ENCODE measurements around the gene FDXACB1.
"Not testable (repeated sequence)": the region's sequence is repeated elsewhere in the genome, so short reads cannot be mapped to it uniquely, and the experiment has no call there.

FDXACB1 gene

DNA sequence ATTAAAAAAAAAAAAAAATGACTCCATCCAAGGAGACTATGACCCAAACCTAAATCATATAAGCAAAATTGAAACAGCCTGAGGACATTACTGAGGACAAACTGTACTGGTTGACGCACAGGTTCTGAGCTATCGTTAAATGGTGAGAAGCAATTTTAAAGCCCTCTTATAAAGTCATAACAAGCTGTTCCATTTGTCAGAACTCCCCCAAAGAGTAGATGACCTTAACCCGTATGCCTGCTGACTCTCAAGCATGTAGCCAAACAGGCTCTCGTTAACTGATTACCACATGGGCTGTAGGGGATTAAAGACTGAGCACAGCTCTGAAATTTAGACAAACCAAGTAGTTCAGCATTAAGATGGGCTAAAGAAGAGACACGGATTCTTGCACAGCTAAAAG is 30.4 kb upstream of the FDXACB1 start:
- no peak for DNase-seq

DNA sequence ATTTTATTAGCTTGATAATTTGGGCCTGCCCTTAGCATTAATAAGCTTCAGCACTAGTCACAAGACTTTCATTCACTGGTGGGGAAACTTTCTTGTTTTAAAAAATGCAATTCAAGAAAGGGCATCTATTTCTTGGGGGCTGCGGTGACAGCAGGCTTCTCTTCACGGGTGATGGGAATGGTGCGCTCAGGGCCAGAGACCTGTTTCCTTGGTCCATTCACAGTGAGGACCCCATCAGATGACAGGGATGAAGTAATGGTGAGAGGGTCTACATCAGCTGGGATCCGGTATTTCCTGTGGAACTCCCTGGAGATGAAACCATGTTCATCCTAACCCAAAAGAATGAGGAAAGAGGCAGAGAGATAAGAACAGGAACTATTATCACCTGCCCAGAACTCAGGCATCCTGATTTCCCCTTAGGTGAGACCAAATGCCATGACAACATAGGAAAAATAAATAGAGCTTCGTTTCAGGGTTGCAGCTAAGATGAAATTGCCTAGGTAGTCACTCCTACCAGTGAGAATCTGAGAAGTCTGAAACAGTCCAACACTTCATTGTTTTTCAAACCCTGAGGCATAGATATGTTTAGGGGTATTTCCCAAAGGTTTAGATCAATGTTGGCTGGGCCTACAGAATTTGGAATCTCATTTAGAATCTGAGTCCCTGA is 29.8 kb upstream of the FDXACB1 start:
- DNase-seq, result no peak

DNA sequence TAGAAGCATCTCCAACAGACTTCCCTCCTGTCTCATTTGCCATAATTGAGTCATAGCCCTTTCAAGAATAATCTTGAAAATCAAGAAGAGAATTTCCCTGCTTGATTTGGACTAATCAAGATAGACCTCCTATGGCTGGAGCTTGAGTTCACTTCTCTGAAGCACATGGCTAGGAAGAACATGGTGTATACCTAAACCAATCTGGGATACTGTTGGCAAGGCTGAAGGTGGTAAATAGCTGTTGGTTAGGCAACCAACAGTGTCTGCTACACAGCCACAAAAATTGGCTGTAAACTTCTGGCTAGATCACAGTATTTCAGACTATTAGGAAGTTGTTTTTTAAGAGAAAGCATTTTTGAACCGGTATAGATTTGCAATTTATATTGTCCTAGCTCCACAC is 27.7 kb upstream of the FDXACB1 start:
- no peak for DNase-seq

DNA sequence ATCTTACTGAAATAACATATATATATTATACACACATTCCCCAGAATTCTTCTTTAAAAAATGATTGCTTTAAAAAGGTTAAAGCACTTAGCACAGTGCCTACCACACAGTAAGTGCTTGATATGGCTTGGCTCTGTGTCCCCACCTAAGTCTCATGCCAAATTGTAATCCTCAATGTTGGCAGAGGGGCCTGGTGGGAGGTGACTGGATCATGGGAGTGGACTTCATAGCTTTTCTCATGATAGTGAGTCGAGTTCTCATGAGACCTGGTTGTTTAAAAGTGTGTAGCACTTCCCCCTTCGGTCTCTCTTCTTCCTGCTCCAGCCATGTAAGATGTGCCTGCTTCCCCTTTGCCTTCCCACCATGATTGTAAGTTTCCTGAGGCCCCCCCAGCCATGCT is 26.4 kb upstream of the FDXACB1 start:
- peak; percentile 87 for DNase-seq

DNA sequence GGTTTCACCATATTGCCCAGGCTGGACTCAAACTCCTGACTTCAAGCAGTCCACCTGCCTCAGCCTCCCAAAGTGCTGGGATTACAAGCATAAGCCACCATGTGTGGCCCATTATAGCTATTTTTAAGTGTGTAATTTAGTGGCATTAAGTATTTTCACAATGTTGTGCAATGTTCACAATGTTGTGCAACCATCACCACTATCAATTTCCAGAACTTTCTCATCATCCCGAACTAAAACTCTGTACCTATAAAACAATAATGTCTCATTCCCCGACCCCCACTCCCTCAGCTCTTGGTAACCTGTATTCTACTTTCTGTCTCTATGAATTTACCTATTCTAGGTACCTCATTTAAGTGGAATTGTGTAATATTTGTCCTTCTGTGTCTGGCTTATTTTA is 7.9 kb upstream of the FDXACB1 start:
- DNase-seq, result no peak

DNA sequence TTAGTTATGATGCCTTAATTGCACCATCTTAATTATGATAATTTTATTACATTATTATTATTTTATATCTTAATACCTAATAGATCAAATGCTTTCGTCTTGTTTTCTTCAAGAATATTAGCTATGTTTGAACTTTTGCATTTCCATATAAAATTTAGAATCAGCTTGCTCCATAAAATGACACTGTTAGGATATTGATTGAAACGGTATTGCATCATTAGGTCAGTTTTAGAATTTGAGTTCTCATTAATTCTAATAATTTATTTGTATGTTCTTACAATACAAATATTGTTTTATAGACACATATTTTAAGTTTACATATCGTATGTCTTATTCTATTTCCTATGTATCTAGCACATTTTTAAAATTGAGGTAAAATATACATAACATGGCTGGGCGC is 7.1 kb upstream of the FDXACB1 start:
- no peak for DNase-seq

DNA sequence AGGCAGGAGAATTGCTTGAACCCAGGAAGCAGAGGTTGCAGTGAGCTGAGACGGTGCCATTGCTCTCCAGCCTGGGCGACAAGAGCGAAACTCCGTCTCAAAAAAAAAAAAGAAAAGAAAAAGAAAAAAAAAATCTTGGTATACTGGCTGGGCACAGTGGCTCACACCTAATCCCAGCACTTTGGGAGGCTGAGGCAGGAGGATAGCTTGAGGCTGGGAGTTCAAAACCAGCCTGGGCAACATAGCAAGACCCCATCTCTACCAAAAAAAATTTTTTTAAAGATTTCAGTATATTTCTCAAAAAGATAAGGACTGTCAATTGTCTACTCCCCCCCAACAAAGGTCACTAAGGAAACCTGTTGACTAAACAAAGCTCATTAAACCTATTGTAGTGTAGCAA is 6.1 kb upstream of the FDXACB1 start:
- not testable (repeated sequence) for DNase-seq

DNA sequence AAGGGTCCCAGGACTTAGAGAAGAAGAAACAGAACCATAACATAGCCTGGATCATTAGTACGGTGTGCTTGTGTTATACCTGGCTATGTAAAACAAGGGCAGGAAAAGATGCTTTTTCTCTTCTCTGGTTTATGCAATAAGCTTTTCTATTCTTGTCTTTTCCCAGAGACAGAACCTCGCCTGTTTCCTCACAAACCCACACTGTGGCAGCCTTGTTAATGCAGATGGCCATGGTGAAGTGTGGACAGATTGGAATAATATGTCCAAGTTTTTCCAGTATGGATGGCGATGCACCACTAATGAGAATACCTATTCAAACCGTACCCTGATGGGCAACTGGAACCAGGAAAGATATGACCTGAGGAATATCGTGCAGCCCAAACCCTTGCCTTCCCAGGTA is 3.2 kb upstream of the FDXACB1 start:
- no peak for DNase-seq

DNA sequence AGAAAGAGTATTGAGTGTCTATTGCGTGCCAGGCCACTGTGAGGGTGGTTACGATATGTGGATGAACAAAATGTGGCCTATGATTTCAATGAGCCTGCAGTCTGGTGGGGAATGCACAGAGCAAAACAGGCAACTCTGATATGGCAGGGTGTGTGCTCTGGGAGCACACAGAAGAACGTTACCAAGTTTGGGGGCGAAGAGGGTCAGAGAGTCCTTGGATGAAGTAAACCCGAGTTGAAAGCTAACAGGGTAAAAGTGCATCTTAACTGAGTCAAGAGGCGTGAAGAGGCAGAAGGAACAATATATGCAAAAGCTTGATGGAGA is 634 bp upstream of the FDXACB1 start:
- DNase-seq, result no peak

DNA sequence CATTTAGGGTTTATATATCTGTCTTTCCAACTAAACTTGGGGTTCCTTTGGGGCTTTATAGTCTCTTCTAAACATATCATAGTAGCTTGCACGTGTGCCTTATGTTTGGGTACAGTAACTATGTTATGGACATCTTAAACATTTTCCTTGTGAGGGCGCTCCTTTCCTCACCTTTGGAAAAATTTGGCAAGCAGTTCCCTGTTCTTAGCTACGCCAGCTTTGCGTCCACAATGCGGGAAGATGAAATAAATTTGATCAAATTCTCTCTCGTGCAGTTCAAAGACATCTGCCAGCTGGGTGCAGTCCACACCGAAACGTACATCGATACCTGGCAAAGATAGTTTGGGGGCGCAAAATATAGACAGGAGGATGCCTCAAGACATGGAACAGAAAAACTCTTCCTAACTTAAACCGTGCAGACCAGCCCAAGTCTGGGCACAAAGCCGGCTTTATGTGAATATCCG is 548 bp downstream of the FDXACB1 start:
- peak; percentile 36 for DNase-seq

DNA sequence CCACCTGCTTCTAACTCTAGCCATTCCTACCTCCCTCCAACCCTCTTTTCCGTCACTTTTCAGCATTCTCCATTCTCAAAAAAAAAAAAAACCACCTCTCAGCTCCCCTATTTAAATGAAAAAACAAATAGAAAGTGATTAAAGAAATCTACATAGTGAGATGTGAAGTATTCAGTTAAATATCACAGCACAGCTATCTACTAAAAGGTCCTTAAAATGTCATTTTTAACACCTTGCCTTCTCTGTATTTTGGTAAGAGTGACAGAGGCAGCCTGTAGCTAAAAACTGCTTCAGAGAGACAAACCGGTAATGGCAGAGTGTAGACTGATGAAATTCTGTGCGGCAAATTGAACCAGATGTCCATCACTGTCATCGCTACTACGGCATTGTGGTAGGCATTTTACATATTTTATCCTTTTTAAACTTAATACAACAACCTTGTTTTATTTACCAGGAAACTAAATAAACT is 7.2 kb downstream of the FDXACB1 start:
- DNase-seq, result peak; percentile 3

DNA sequence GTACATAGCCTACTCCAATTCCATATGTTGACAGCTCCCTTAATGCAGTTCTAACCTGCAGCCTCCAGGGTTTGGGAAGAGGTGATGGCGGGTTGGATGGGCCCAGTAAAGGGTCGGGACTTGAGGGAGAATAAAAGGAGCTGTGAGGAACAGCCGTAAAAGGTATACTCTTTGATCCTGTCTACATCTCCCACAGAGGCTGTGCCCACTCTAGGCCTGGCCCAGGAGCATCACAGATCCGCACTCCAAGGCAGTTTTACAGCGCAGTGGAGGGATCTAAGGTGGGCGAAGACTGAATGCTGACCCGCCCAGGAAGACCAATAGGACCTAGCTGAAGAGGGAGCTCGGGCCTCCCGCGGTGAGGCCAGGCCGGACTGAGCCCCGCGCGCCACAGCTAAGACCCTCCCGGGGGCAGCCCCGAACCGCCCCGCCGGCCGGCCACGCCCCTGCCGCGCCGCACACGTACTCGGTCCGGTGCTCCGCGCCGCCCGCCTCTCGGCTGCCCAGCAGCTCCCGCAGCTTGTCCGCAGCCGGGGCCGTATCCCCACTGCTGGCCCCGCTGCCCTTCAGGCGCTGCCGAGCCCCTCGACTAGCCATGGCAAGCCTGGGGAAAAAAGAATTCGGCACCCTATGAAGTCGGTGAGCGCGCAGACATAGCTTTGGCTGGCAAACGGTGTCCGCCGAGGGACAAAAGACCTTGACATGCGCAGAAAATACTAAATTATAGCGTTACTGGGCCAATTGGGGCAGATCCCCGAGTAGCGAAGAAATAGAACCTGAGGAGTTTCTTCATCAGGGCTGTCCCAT is 7.9 kb downstream of the FDXACB1 start, which contains the start of gene ALG9:
Gene ALG9 (minus strand): TSS at position 696 of the 807 bp plus-strand sequence. CDS start 99 bp downstream, at position 597.
- peak; percentile 88 for DNase-seq

DNA sequence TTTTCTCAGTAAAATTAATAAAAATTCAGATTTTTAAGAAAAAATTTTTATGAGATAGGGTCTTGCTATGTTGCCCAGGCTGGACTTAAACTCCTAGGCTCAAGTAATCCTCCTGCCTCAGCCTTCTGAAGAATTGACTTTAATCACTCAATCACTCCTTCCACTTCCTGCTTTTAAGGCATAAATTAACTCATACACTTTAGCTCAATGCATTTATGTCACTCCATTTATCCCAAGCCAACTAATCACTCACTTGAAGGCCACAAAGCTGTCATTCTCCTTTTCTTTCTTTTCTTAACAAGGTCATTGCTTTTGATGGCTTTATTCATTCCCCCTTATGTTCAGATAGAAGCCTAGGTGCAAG is 8.5 kb downstream of the FDXACB1 start:
- no peak for DNase-seq

DNA sequence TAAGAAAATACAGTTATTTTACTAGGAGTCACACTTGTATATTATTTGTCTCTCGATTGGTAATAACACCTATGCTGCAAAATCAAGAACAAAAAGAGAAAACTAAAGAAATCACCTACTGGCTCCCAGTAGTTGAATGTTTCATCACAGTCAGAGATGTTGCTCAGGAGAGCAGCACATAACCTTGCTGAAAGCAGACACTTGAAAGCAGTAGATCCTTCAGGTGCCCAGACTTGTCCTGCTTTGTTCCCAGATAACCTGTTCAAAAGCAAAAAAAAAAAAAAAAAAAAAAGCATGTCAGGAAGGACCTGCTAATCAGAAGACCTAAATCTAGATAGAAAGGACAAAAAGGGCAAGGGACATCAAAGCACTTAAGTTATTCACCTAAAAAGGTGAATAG is 8.9 kb downstream of the FDXACB1 start:
- DNase-seq, result no peak

DNA sequence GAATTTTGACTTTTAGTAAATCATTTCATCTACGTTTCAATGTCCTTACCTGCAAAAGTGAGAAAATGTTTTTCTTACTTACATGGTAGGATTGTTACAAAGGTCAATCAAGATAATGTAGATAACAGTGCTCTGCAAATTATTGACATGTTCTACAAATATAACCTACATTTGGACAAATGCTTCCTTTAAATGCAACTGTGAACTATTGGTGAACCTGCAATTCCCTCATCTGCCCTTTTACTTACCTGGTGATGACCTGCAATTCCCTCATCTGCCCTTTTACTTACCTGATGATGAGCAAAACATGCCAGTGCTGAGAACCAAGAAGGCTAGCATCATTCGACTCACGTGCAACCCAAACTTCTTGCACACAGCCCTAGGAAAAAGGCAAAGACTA is 18.7 kb downstream of the FDXACB1 start:
- no peak for DNase-seq

DNA sequence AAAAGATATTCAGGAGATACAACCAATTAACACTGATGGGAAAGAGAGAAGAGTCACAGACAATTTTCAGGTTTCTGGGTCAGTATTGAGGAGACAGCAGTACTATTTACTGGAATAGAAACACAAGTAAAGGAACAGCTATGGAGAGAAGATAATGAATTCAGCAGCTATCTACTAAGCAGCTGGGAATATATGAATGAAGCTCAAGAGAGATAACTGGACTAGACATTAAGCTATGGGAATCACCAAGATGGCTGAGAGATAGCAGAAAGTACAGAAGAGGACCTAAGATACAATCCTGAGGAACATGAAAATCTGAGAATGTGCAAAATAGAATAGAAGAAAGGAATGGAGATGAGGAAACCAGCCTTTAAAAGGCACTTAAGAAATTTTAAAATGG is 23.5 kb downstream of the FDXACB1 start:
- no peak for DNase-seq

DNA sequence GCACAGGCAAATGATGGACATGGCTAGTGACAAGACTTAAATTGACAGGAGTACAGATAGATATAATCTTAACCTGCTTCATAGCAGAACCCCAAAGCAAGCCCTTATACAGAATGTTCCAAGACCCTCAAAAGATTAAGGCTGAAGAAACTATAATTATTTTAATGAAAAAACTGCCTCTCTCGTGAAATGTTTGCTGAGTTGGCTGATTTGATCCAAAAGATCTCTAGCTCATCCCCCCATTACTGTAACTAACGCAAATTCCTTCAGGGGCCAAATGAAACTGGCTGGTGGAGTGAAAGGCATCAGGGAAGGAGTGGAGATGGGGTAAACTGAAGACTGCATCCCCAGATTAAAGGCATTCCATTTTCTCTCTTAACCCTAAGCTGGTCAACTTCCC is 26.9 kb downstream of the FDXACB1 start:
- DNase-seq, result no peak

DNA sequence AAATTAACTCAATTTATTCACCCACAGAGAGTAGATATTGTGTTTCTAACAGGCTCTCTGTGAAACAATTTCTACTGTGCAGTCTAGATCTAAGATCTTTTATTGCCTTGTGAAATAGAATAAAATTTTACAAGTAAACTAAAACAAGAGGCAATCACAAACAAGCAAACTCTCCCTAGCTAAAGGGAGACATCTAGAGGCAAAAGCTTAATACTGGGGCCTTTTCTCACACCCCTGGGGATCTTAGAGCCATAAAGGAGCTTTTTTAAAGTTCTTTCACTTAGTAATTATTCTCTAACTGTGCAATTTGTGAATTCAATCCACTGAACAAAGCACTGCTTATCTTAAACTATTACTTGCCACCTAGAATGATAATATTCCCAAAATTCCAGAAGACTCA is 27.3 kb downstream of the FDXACB1 start:
- no peak for DNase-seq

DNA sequence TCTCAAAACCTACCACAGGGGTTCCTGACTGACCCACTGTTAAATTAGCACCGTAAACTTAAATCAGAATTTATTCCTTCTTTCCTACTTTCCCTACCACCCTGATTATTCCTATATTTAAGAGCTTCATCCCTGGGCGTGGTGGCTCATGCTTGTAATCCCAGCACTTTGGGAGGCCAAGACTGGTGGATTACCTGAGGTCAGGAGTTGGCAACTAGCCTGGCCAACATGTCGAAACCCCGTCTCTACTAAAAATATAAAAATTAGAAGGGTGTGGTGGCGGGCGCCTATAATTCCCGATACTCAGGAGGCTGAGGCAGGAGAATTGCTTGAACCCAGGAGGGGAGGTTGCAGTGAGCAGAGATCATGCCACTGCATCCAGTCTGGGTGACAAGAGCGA is 27.9 kb downstream of the FDXACB1 start:
- no peak for DNase-seq

DNA sequence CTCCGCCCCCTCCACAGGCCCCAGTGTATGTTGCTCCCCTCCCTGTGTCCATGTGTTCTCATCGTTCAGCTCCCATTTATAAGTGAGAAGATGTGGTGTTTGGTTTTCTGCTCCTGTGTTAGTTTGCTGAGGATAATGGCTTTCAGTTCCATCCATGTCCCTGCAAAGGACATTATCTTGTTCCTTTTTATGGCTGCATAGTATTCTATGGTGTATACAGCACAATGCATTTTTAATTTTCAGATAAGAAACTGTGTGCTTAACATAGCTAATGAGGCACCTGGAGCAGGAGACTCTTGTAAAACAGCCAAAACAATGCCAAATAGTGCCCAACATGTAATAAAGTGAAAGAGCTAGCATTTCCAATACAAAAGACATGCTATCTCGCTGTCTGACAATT is 29.3 kb downstream of the FDXACB1 start:
- DNase-seq, result no peak

DNA sequence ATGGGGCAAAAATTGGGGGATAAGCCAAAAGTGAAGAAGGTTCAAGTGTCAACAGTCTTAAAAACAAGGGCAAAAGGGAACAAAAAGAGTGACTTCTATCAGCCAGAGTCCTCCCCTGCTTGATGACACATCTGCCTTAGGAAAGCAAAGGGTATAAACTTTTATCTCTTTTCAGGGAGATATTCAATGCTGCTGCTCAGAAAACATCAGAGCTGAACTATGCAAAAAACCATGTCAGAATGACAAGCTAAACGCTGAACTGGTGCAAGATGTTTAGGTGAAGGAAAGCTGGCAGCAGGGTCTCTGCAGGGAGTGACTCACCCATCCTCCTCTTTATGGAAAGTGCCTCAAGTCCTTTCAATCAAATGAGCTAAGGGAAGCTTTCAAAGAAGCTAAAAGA is 32.3 kb downstream of the FDXACB1 start:
- peak; percentile 49 for DNase-seq

DNA sequence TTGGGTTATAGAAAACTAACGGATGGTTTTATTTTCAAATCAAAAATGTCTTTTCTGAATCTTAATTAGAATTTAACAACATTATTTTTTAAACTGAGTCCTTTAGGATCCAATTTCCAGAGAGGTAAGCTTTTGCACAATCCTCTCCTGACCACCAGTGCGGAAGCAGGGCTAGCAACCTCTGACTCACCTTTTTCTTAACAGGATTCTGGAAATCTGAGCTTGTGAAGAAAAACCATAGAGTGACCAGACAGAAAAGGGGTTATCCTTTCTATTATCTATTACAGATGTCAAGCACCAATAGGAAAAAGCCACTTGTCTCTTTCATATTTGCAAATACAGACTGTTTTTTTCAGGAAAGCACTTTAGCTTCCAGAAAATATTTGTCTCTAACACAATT is 32.9 kb downstream of the FDXACB1 start:
- DNase-seq, result no peak

DNA sequence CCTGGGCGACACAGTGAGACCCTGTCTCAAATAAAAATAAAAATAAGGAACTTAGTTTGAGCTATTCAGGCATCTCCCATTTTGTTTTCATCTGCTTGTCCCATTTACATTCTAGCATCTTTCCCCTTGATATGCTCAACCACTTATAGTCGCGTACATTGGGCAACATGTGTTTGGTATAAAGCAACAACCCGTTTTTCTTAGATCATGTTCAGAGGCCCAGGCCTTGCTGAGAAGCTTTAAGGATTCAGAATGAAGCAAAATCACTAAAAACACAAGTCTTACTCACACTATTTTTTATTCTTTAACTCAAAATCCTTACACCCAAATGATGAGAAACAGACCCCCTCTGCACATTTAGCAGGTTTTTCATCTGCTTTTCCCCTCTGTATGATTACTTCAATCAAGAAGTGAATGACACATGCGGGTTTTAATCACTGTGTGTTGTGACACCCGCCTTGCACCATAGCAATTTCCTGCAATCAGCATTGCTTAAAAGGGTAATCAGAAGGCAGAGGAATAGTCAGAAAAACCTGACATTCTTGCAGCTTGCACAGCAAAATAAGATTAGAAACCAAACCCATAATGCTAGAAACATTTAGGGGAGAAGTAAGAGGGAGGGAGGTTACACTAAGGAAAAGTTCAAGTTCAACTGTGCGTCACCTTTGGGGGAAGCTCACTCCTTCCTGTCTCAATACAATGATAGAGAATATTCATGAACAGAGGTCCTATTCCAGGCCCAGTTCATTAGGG is 33.5 kb downstream of the FDXACB1 start:
- no peak for DNase-seq

DNA sequence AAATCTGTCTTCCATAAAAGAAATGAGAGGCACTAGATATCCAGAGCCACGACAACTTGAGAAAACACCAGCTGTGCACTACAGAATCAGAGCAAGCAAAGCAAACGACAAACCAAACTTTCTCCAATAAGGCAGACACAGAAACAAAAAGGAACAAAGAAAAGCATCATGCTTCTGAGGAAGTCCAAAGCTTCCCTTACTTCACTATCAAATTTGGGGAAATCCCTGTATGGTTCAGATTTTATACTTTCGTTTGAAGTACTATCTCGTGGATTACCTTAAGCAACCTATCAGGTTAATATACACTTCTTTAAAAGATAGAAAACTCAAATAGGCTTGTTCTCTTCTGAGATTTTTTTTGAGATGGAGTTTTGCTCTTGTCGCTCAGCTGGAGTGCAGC is 35.3 kb downstream of the FDXACB1 start:
- no peak for DNase-seq
